ENCODE results near the gene MBD2.
"Not testable (repeated sequence)": the region's sequence is repeated elsewhere in the genome, so short reads cannot be mapped to it uniquely, and the experiment has no call there.

MBD2 gene

GRCh38 chr18:54238173-54238936 lies 13.9 kb upstream of the MBD2 start:
- DNase-seq (ENCODE audit: low read depth), result no peak

GRCh38 chr18:54235871-54236270 lies 11.4 kb upstream of the MBD2 start:
- DNase-seq (ENCODE audit: low read depth), result no peak

GRCh38 chr18:54233747-54234146 lies 9.3 kb upstream of the MBD2 start:
- DNase-seq (ENCODE audit: low read depth), result no peak

- DNase-seq (ENCODE audit: low read depth), result no peak
Observed at GRCh38 chr18:54233228-54233625, 8.8 kb upstream of the MBD2 start.

GRCh38 chr18:54232485-54233227 lies 8.2 kb upstream of the MBD2 start:
- no peak for DNase-seq (ENCODE audit: low read depth)

GRCh38 chr18:54229421-54230059 lies 5.1 kb upstream of the MBD2 start:
- DNase-seq (ENCODE audit: low read depth), result no peak

GRCh38 chr18:54228364-54228763 lies 3.9 kb upstream of the MBD2 start:
- DNase-seq (ENCODE audit: low read depth), result no peak

- DNase-seq (ENCODE audit: low read depth), result peak; percentile 39
Observed at GRCh38 chr18:54223568-54224241, 764 bp downstream of the MBD2 start.

- peak; percentile 43 for DNase-seq (ENCODE audit: low read depth)
Observed at GRCh38 chr18:54222922-54223567, 1.4 kb downstream of the MBD2 start.

- DNase-seq (ENCODE audit: low read depth), result no peak
Observed at GRCh38 chr18:54220406-54220805, 4.1 kb downstream of the MBD2 start.

- not testable (repeated sequence) for DNase-seq (ENCODE audit: low read depth)
Observed at GRCh38 chr18:54218803-54219202, 5.7 kb downstream of the MBD2 start.

- DNase-seq (ENCODE audit: low read depth), result no peak
Observed at GRCh38 chr18:54218299-54218698, 6.2 kb downstream of the MBD2 start.

GRCh38 chr18:54217624-54218023 lies 6.8 kb downstream of the MBD2 start:
- DNase-seq (ENCODE audit: low read depth), result no peak

- DNase-seq (ENCODE audit: low read depth), result no peak
Observed at GRCh38 chr18:54215069-54215468, 9.4 kb downstream of the MBD2 start.

- no peak for DNase-seq (ENCODE audit: low read depth)
Observed at GRCh38 chr18:54210463-54210862, 14.0 kb downstream of the MBD2 start.

GRCh38 chr18:54209471-54210180 lies 14.8 kb downstream of the MBD2 start:
- DNase-seq (ENCODE audit: low read depth), result no peak

- DNase-seq (ENCODE audit: low read depth), result no peak
Observed at GRCh38 chr18:54206447-54206846, 18.0 kb downstream of the MBD2 start.

- no peak for DNase-seq (ENCODE audit: low read depth)
Observed at GRCh38 chr18:54205959-54206358, 18.5 kb downstream of the MBD2 start.

- not testable (repeated sequence) for DNase-seq (ENCODE audit: low read depth)
Observed at GRCh38 chr18:54205448-54205847, 19.0 kb downstream of the MBD2 start.

- DNase-seq (ENCODE audit: low read depth), result no peak
Observed at GRCh38 chr18:54204883-54205282, 19.6 kb downstream of the MBD2 start.

- DNase-seq (ENCODE audit: low read depth), result no peak
Observed at GRCh38 chr18:54203914-54204313, 20.6 kb downstream of the MBD2 start.
